ENCODE results near the gene RNF43. TPM values are rescaled to one million over a fixed set of nuclear protein-coding genes. Genes with fewer than 3 reads are reported as not detected.

RNF43 gene
- total and polyA plus RNA-seq, 2 experiments from 2014 or later, result under 0.01 to 0.23 TPM

DNA sequence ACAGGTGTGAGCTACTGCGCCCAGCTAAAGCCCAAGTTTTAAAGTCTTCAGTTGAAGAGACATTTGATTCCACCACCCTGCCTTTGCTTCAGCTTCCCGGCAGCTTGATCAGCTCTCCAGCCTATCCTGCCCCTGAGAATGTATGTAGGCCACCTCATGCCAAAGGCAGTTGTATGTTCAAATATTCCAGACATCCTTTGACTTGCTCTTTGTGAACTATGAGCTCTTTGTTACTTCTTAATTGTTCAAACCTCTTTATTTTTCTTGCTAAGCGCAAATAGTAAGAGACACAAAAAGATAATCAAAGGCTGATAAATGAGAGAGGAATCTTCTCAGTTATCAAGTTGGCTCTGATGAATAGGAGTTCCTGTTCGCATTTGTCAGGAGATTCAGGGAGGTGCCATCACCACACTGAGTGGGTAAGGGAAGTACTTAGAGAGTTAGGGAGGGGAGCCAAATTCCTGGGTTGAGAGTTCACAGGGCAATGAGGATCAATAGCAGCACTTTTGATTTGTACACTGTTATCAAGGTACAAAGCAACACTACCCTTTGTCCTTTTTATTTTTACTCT, 33.4 kb downstream of the RNF43 start:
- Histone ChIP-seq H3K79me2 (ENCODE audit: insufficient read depth) (no peaks in the 10 kb centered on the region), H3K36me3 (ENCODE audit: low read depth) (no peaks in the 10 kb centered on the region), H2AFZ (no peak overlapping the region), H3K9me2 (ENCODE audit: insufficient read depth) (no peaks in the 10 kb centered on the region), H3K4me1 (ENCODE audit: insufficient read depth) (no peaks in the 10 kb centered on the region), H3K9ac (no peak overlapping the region), H3K27ac (no peak overlapping the region), H3K4me3 (no peak overlapping the region), H3K9me3 (ENCODE audit: low read depth) (no peaks in the 10 kb centered on the region), H3K4me2 (ENCODE audit: unreplicated experiment) (no peak overlapping the region), H4K20me1 (ENCODE audit: insufficient read depth) (no peaks in the 10 kb centered on the region), H3F3A (ENCODE audit: insufficient read depth) (no peaks in the 10 kb centered on the region), H3K27me3 (replicated peaks; ENCODE audit: insufficient read depth) (peaks cover 16% of the 10 kb centered on the region)
- TF ChIP-seq EZH2phosphoT487 (IDR thresholded peaks at IDR 0.05; ENCODE audit: insufficient read depth, low read depth) (no peak), EZH2 (IDR thresholded peaks at IDR 0.05; ENCODE audit: insufficient read depth, poor library complexity, severe bottlenecking) (no peak)
- in situ Hi-C loops (cut with MboI), result no loop called here
- WGBS, 2 experiments (ENCODE audit: low coverage in 1 of 2, low lambda C conversion rate in 2 of 2, missing lambda C conversion rate in 2 of 2), result 65 to 66% methylated on average over 4 of the region's 4 CpGs
- no peak for DNase-seq

DNA sequence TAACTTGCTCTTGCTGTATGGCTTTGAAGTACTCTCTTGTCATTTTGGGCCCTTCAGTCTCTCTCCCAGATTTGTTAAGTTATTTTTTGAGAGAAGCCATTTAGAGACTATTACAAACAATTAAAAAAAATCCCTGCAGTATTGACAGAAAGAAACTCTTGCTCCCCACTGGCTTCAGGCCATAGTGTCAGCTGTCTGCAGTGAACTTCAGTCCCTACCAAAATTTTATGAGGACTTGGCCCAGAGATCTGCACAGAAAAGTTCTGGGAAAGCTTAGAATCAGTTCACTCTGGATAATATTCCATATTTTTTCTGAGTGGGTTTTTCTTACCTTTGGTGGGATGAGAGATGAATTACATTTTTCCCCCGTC, 34.5 kb downstream of the RNF43 start:
- no peak for DNase-seq
- no peak overlapping the region for H2AFZ ChIP-seq
- no peaks in the 10 kb centered on the region for H3K79me2 ChIP-seq (ENCODE audit: insufficient read depth)
- TF ChIP-seq EZH2phosphoT487 (IDR thresholded peaks at IDR 0.05; ENCODE audit: insufficient read depth, low read depth) (no peak), EZH2 (IDR thresholded peaks at IDR 0.05; ENCODE audit: insufficient read depth, poor library complexity, severe bottlenecking) (no peak)
- no peak overlapping the region for H3K4me2 ChIP-seq (ENCODE audit: unreplicated experiment)
- no peaks in the 10 kb centered on the region for H4K20me1 ChIP-seq (ENCODE audit: insufficient read depth)
- in situ Hi-C loops (cut with MboI), result no loop called here
- no peak overlapping the region for H3K27ac ChIP-seq
- H3K4me1 ChIP-seq (ENCODE audit: insufficient read depth), result no peaks in the 10 kb centered on the region
- no peaks in the 10 kb centered on the region for H3K36me3 ChIP-seq (ENCODE audit: low read depth)
- H3K9me2 ChIP-seq (ENCODE audit: insufficient read depth), result no peaks in the 10 kb centered on the region
- H3F3A ChIP-seq (ENCODE audit: insufficient read depth), result no peaks in the 10 kb centered on the region
- WGBS, 2 experiments (ENCODE audit: low coverage in 1 of 2, low lambda C conversion rate in 2 of 2, missing lambda C conversion rate in 2 of 2), result 36 to 53% methylated on average over 1 of the region's 1 CpG
- no peaks in the 10 kb centered on the region for H3K9me3 ChIP-seq (ENCODE audit: low read depth)
- H3K4me3 ChIP-seq, result no peak overlapping the region
- H3K27me3 ChIP-seq (replicated peaks; ENCODE audit: insufficient read depth), result peaks cover 11% of the 10 kb centered on the region
- H3K9ac ChIP-seq, result no peak overlapping the region

DNA sequence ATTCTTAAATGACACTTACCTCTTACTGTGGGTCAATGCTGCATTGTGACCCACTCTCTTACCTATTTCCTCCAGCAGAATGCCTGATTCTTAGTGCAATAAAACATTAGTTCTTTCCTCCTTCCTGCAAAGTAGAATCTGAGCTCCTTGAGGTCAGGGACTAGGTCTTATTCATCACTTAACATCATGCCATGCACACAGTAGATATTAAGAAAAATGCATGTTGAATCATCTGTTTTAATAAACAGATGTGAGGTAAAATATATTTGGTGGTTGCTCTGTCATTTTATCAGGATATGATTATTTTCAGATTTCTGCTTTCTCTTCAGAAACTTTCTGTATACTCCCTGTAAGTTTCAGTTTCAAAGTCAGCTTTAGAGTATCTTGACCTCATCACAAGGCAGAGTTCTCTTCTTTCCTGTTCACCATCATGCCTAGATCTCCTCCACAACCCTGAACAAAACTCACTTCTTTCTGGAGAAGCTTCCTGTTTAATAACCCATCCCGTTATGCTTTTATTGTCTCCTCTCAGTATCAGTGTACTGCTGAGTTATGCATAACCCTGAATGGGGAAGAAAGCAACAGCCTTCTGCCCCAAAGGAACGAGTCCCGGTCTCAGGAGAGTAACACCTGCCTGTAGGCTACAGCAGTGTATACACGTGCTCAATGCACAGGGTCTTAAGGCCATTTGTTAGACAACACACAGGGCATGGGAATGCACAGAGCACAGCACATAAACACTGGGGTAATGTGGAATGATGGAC, 35.0 kb downstream of the RNF43 start:
- in situ Hi-C loops (cut with MboI), result no loop called here
- no peak overlapping the region for H3K4me3 ChIP-seq
- no peaks in the 10 kb centered on the region for H3K9me2 ChIP-seq (ENCODE audit: insufficient read depth)
- no peak overlapping the region for H2AFZ ChIP-seq
- H3K9ac ChIP-seq, result no peak overlapping the region
- 30 to 33% methylated on average over 4 of the region's 4 CpGs for WGBS, 2 experiments (ENCODE audit: low coverage in 1 of 2, low lambda C conversion rate in 2 of 2, missing lambda C conversion rate in 2 of 2)
- H3F3A ChIP-seq (ENCODE audit: insufficient read depth), result no peaks in the 10 kb centered on the region
- H3K4me1 ChIP-seq (ENCODE audit: insufficient read depth), result no peaks in the 10 kb centered on the region
- DNase-seq, result no peak
- no peaks in the 10 kb centered on the region for H3K9me3 ChIP-seq (ENCODE audit: low read depth)
- H3K79me2 ChIP-seq (ENCODE audit: insufficient read depth), result no peaks in the 10 kb centered on the region
- no peak for TF ChIP-seq EZH2 (IDR thresholded peaks at IDR 0.05; ENCODE audit: insufficient read depth, poor library complexity, severe bottlenecking)
- no peak for TF ChIP-seq EZH2phosphoT487 (IDR thresholded peaks at IDR 0.05; ENCODE audit: insufficient read depth, low read depth)
- no peaks in the 10 kb centered on the region for H3K36me3 ChIP-seq (ENCODE audit: low read depth)
- H4K20me1 ChIP-seq (ENCODE audit: insufficient read depth), result no peaks in the 10 kb centered on the region
- H3K27ac ChIP-seq, result no peak overlapping the region
- H3K4me2 ChIP-seq (ENCODE audit: unreplicated experiment), result no peak overlapping the region
- H3K27me3 ChIP-seq (replicated peaks; ENCODE audit: insufficient read depth), result peaks cover 11% of the 10 kb centered on the region

- Histone ChIP-seq H4K20me1 (ENCODE audit: insufficient read depth) (no peaks in the 10 kb centered on the region), H3K4me3 (no peak overlapping the region), H3K4me1 (ENCODE audit: insufficient read depth) (no peaks in the 10 kb centered on the region), H3K9ac (no peak overlapping the region), H3F3A (ENCODE audit: insufficient read depth) (no peaks in the 10 kb centered on the region), H2AFZ (no peak overlapping the region), H3K79me2 (ENCODE audit: insufficient read depth) (no peaks in the 10 kb centered on the region), H3K27me3 (replicated peaks; ENCODE audit: insufficient read depth) (peaks cover 11% of the 10 kb centered on the region), H3K9me3 (ENCODE audit: low read depth) (no peaks in the 10 kb centered on the region), H3K27ac (no peak overlapping the region), H3K4me2 (ENCODE audit: unreplicated experiment) (no peak overlapping the region), H3K36me3 (ENCODE audit: low read depth) (no peaks in the 10 kb centered on the region), H3K9me2 (ENCODE audit: insufficient read depth) (no peaks in the 10 kb centered on the region)
- TF ChIP-seq EZH2 (IDR thresholded peaks at IDR 0.05; ENCODE audit: insufficient read depth, poor library complexity, severe bottlenecking) (no peak), EZH2phosphoT487 (IDR thresholded peaks at IDR 0.05; ENCODE audit: insufficient read depth, low read depth) (no peak)
- in situ Hi-C loops (cut with MboI), result no loop called here
- no peak for DNase-seq
- 11 to 22% methylated on average over 3 of the region's 3 CpGs for WGBS, 2 experiments (ENCODE audit: low coverage in 1 of 2, low lambda C conversion rate in 2 of 2, missing lambda C conversion rate in 2 of 2)
Observed at GRCh38 chr17:58381124-58382035, 36.0 kb downstream of the RNF43 start.

All from GM23248 (cell line).